OCI-LY7 (cell line): ENCODE results near the gene SFI1. TPM values are rescaled to one million over a fixed set of nuclear protein-coding genes. Genes with fewer than 3 reads are reported as not detected.
A peak's percentile ranks its signal among the peaks of the same experiment; 100 is the strongest.
"Not testable (repeated sequence)": the region's sequence is repeated elsewhere in the genome, so short reads cannot be mapped to it uniquely, and the experiment has no call there.

Experiments
- BruUV-seq: library from RNA; stranded (reverse); fragments of 400-500 nt; replicated peaks from 2 replicates; lab custom pipeline; 2021; lab: Mats Ljungman, UMichigan
- CTCF ChIA-PET: fragments of 300-600 bp; sonication (Branson Sonifier 250); formaldehyde crosslinking; loops from one replicate; lab custom pipeline; 2022; ENCODE audit warnings: antibody characterized with exemption; ENCODE audit not compliant: unreplicated experiment; lab: Charles Lee
- POLR2A ChIA-PET: fragments of 300-600 bp; sonication (Branson Sonifier 250); formaldehyde crosslinking; loops from one replicate; lab custom pipeline; 2022; ENCODE audit warnings: antibody characterized with exemption; lab: Charles Lee
- DNase-seq: peaks from one replicate; pipeline ENCODE4 v3.0.0-alpha.2; 2015; ENCODE audit warnings: low spot score
- H2AFZ ChIP-seq: fragments of 200-600 bp; sonication (generic), shearing (Covaris generic); 2 replicates; pipeline ENCODE4 v1.6.1; 2014; ENCODE audit warnings: mild to moderate bottlenecking, antibody characterized with exemption, low read length, moderate library complexity
- H3K27ac ChIP-seq: fragments of 200-600 bp; sonication (generic); 2 replicates; pipeline ENCODE4 v1.5.1; 2014; ENCODE audit warnings: mixed run types, low read depth, mild to moderate bottlenecking, moderate library complexity, low read length, inconsistent platforms; ENCODE audit not compliant: poor library complexity, severe bottlenecking
- H3K36me3 ChIP-seq: fragments of 200-600 bp; sonication (generic); 2 replicates; pipeline ENCODE4 v1.6.1; 2014; ENCODE audit warnings: mild to moderate bottlenecking, antibody characterized with exemption, low read length, moderate library complexity, mixed read lengths; ENCODE audit not compliant: insufficient read depth
- H3K4me1 ChIP-seq: fragments of 200-600 bp; sonication (generic); 2 replicates; pipeline ENCODE4 v1.5.1; 2014; ENCODE audit warnings: mild to moderate bottlenecking, low read length; ENCODE audit not compliant: insufficient read depth, poor library complexity, severe bottlenecking
- H3K4me2 ChIP-seq: fragments of 200-600 bp; sonication (generic); 2 replicates; pipeline ENCODE4 v1.6.1; 2014; ENCODE audit warnings: mild to moderate bottlenecking, low read length
- H3K4me3 ChIP-seq: fragments of 200-600 bp; sonication (generic); 2 replicates; pipeline ENCODE4 v1.5.1; 2014; ENCODE audit warnings: mild to moderate bottlenecking, low read depth, low read length; ENCODE audit not compliant: poor library complexity, severe bottlenecking
- H3K79me2 ChIP-seq: fragments of 200-600 bp; sonication (generic); 2 replicates; pipeline ENCODE4 v1.6.1; 2016; ENCODE audit warnings: low read depth, mild to moderate bottlenecking, low read length, moderate library complexity, mixed read lengths; ENCODE audit not compliant: insufficient read depth
- H3K9me2 ChIP-seq: fragments of 200-600 bp; sonication (generic); 2 replicates; pipeline ENCODE4 v1.6.1; 2016; ENCODE audit warnings: mild to moderate bottlenecking, low read length, mixed read lengths; ENCODE audit not compliant: insufficient read depth
- H3K9me3 ChIP-seq: fragments of 200-600 bp; sonication (generic); 2 replicates; pipeline ENCODE4 v1.6.1; 2014; ENCODE audit warnings: mild to moderate bottlenecking, mixed run types, low read length, mixed read lengths
- H4K20me1 ChIP-seq: fragments of 200-600 bp; sonication (generic); 2 replicates; pipeline ENCODE4 v1.6.1; 2014; ENCODE audit warnings: mild to moderate bottlenecking, antibody characterized with exemption, low read length, moderate library complexity, mixed read lengths; ENCODE audit not compliant: insufficient read depth
- CTCF ChIP-seq: fragments of 200-600 bp; sonication (generic); conservative IDR thresholded peaks from 2 replicates; pipeline ENCODE4 v1.5.1; 2014; ENCODE audit warnings: mild to moderate bottlenecking, antibody characterized with exemption, low read length, moderate library complexity, mixed read lengths
- EZH2phosphoT487 ChIP-seq: fragments of 200-600 bp; sonication (generic); IDR thresholded peaks from 2 replicates; pipeline ENCODE4 v1.6.1; 2018; ENCODE audit warnings: low read depth, borderline replicate concordance, mild to moderate bottlenecking, mixed run types, antibody characterized with exemption, low read length, moderate library complexity, mixed read lengths
- intact Hi-C: fragments of 100-400 bp; cut with micrococcal nuclease; formaldehyde crosslinking; loops from one replicate; pipeline ENCODE4 v1.10.0; 2022; ENCODE audit not compliant: unreplicated experiment
- total RNA-seq, 2 experiments: library from RNA; depleted of rRNA in 1 of 2; stranded (reverse); fragments of >200 nt in 1 of 2; shearing (Covaris generic) in 1 of 2; gene quantifications; 2 replicates each; pipeline ENCODE4 v1.2.3, GENCODE V29; 2014 to 2022

Gene SFI1
- total RNA-seq, 2 experiments from 2014 or later, result 72.6 to 132 TPM

- Histone ChIP-seq H3K4me3 (peak overlapping the region; percentile 79), H4K20me1 (peaks cover 7% of the 10 kb centered on the region; the same call in 1 of the 2 replicates), H3K36me3 (peaks cover 16% of the 10 kb centered on the region), H2AFZ (no peak overlapping the region; the same call in 1 of the 2 replicates), H3K4me1 (peaks cover 58% of the 10 kb centered on the region), H3K4me2 (peak overlapping the region; percentile 95), H3K9me3 (no peaks in the 10 kb centered on the region), H3K27ac (peak overlapping the region; percentile 97), H3K9me2 (no peaks in the 10 kb centered on the region), H3K79me2 (peaks cover 33% of the 10 kb centered on the region)
- TF ChIP-seq EZH2phosphoT487 (no peak), CTCF (no peak)
- ChIA-PET CTCF (interaction anchor here (0.7 kb wide), 1 partner anchor 139 kb away, joined by 3 read pairs; no protein-coding TSS in a partner anchor), POLR2A (interaction anchor here (0.5 to 1.1 kb wide), 2 partner anchors 138 to 200 kb away, joined by 3 read pairs; no protein-coding TSS in a partner anchor)
- DNase-seq, result no peak
- no TSS peak for BruUV-seq
- intact Hi-C loops, result loop anchor here (5.0 to 10.0 kb wide), 4 partner anchors 144 to 983 kb away; partner anchors contain the start of genes DEPDC5, FBXO7, PATZ1 and PIK3IP1
Measured at GRCh38 chr22:31491218-31491962, 4.9 kb upstream of the SFI1 start.

- peaks cover 9% of the 10 kb centered on the region for H3K36me3 ChIP-seq
- H4K20me1 ChIP-seq, result peaks cover 7% of the 10 kb centered on the region; the same call in 1 of the 2 replicates
- H3K4me3 ChIP-seq, result no peak overlapping the region
- H2AFZ ChIP-seq, result no peak overlapping the region
- CTCF ChIA-PET, result no interaction called here
- H3K9me3 ChIP-seq, result no peaks in the 10 kb centered on the region
- POLR2A ChIA-PET, result interaction anchor here (0.8 to 1.1 kb wide), 2 partner anchors 138 kb away, joined by 3 to 5 read pairs; no protein-coding TSS in a partner anchor
- peaks cover 56% of the 10 kb centered on the region for H3K4me1 ChIP-seq
- H3K79me2 ChIP-seq, result peaks cover 36% of the 10 kb centered on the region
- intact Hi-C loops, result loop anchor here (5.0 to 10.0 kb wide), 4 partner anchors 145 to 983 kb away; partner anchors contain the start of genes DEPDC5, FBXO7, PATZ1 and PIK3IP1
- H3K9me2 ChIP-seq, result no peaks in the 10 kb centered on the region
- DNase-seq, result no peak
- H3K27ac ChIP-seq, result peak overlapping the region; percentile 28
- no TSS peak for BruUV-seq
- peak overlapping the region; percentile 95; the same call in 1 of the 2 replicates for H3K4me2 ChIP-seq
- TF ChIP-seq EZH2phosphoT487 (no peak), CTCF (no peak)
Measured at GRCh38 chr22:31492151-31492550, 4.2 kb upstream of the SFI1 start.

GRCh38 chr22:31493355-31493754 is 3.0 kb upstream of the SFI1 start:
- intact Hi-C loops, result loop anchor here (5.0 to 10.0 kb wide), 4 partner anchors 146 to 981 kb away; partner anchors contain the start of genes DEPDC5, FBXO7, PATZ1 and PIK3IP1

More at GRCh38 chr22:31493355-31493754, 3.0 kb upstream of the SFI1 start:
- H3K36me3 ChIP-seq, H4K20me1 ChIP-seq, H3K9me2 ChIP-seq, BruUV-seq, H3K9me3 ChIP-seq, CTCF ChIA-PET, DNase-seq: not testable (repeated sequence)
- Histone ChIP-seq H3K4me2 (peak overlapping the region; percentile 90), H3K79me2 (peaks cover 36% of the 10 kb centered on the region), H3K4me1 (peaks cover 51% of the 10 kb centered on the region), H3K4me3 (peak overlapping the region; percentile 89), H2AFZ (peak overlapping the region; percentile 65; the same call in 1 of the 2 replicates), H3K27ac (peak overlapping the region; percentile 93)
- POLR2A ChIA-PET, result interaction anchor here (0.7 kb wide), 1 partner anchor 149 kb away, joined by 4 read pairs; no protein-coding TSS in a partner anchor
